ENCODE measurements around the gene RHBDD2.
"Not testable (repeated sequence)": the region's sequence is repeated elsewhere in the genome, so short reads cannot be mapped to it uniquely, and the experiment has no call there.

The RHBDD2 gene

DNA sequence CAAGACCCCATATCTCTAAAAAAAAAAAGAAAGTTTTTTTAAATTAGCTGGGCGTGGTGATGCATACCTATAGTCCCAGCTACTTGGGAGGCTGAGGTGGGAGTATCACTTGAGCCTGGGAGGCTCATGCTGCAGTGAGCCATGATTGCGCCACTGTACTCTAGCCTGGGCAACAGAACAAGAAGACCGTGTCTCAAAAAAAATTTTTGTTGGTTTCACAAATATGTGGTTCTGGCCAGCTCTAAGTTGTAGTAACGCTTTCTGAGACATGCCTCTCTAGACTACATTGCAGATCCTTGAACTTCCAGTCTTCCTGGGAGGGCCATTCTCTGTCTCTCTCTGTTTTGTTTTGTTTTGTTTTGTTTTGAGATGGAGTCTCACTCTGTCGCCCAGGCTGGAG is 24.6 kb upstream of the RHBDD2 start:
- H3K79me2 ChIP-seq (ENCODE audit: low read length) = no peaks in the 10 kb centered on the region
- H3K4me3 ChIP-seq (ENCODE audit: low read length) = no peak overlapping the region
- no peaks in the 10 kb centered on the region for H3K27me3 ChIP-seq (replicated peaks; ENCODE audit: insufficient read depth, low read length)
- H2AFZ ChIP-seq (ENCODE audit: low read length) = no peak overlapping the region
- no peak overlapping the region for H3K9ac ChIP-seq (ENCODE audit: low read length)
- H3K9me3 ChIP-seq (replicated peaks; ENCODE audit: insufficient read depth, low read length) = no peaks in the 10 kb centered on the region
- DNase-seq = no peak
- H4K20me1 ChIP-seq (ENCODE audit: insufficient read depth, low read length) = no peaks in the 10 kb centered on the region
- no peaks in the 10 kb centered on the region for H3K9me2 ChIP-seq (replicated peaks; ENCODE audit: insufficient read depth, low read length)
- TF ChIP-seq EZH2 (optimal IDR thresholded peaks at IDR 0.05; ENCODE audit: low read depth, low read length) (no peak), EZH2phosphoT487 (IDR thresholded peaks at IDR 0.05; ENCODE audit: low read length) (no peak)
- TF ChIP-seq, protein P1, sequence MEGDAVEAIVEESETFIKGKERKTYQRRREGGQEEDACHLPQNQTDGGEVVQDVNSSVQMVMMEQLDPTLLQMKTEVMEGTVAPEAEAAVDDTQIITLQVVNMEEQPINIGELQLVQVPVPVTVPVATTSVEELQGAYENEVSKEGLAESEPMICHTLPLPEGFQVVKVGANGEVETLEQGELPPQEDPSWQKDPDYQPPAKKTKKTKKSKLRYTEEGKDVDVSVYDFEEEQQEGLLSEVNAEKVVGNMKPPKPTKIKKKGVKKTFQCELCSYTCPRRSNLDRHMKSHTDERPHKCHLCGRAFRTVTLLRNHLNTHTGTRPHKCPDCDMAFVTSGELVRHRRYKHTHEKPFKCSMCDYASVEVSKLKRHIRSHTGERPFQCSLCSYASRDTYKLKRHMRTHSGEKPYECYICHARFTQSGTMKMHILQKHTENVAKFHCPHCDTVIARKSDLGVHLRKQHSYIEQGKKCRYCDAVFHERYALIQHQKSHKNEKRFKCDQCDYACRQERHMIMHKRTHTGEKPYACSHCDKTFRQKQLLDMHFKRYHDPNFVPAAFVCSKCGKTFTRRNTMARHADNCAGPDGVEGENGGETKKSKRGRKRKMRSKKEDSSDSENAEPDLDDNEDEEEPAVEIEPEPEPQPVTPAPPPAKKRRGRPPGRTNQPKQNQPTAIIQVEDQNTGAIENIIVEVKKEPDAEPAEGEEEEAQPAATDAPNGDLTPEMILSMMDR (IDR thresholded peaks at IDR 0.05; ENCODE audit: low read length) = no peak
- no peaks in the 10 kb centered on the region for H3K36me3 ChIP-seq (replicated peaks; ENCODE audit: insufficient read depth, low read length)
- H3F3A ChIP-seq (ENCODE audit: insufficient read depth, low read length) = no peaks in the 10 kb centered on the region
- no peak overlapping the region for H3K27ac ChIP-seq (ENCODE audit: low read length)
- no peaks in the 10 kb centered on the region for H3K4me1 ChIP-seq (ENCODE audit: low read length)
- H3K4me2 ChIP-seq (ENCODE audit: low read depth, low read length) = no peak overlapping the region

DNA sequence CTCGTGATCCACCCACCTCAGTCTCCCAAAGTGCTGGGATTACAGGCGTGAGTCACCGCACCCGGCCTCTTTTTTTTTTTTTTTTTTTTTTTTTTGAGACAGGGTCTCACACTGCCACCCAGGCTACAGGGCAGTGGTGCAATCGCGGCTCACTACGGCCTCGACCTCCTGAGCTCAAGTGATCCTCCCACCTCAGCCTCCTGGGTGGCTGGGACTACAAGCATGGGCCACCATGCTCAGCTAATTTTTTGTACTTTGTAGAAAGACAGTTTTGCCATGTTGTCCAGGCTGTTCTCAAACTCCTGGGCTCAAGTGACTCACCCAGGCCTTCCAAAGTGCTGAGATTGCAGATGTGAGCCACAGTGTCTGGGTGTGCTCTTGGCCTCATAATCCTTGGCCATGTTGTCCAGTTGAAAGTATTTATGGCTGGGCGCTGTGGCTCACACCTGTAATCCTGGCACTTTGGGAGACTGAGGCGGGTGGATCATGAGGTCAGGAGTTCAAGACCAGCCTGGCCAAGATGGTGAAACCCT is 24.0 kb upstream of the RHBDD2 start:
- not testable (repeated sequence) for H3K27me3 ChIP-seq (replicated peaks; ENCODE audit: insufficient read depth, low read length); H2AFZ ChIP-seq (ENCODE audit: low read length); H3K36me3 ChIP-seq (replicated peaks; ENCODE audit: insufficient read depth, low read length); H3K27ac ChIP-seq (ENCODE audit: low read length); H3K4me3 ChIP-seq (ENCODE audit: low read length); H4K20me1 ChIP-seq (ENCODE audit: insufficient read depth, low read length); H3K79me2 ChIP-seq (ENCODE audit: low read length); H3K4me2 ChIP-seq (ENCODE audit: low read depth, low read length); H3K9me3 ChIP-seq (replicated peaks; ENCODE audit: insufficient read depth, low read length); DNase-seq; H3K9ac ChIP-seq (ENCODE audit: low read length); H3F3A ChIP-seq (ENCODE audit: insufficient read depth, low read length); H3K9me2 ChIP-seq (replicated peaks; ENCODE audit: insufficient read depth, low read length); H3K4me1 ChIP-seq (ENCODE audit: low read length)

- no peaks in the 10 kb centered on the region for H3K9me3 ChIP-seq (replicated peaks; ENCODE audit: insufficient read depth, low read length)
- no peak overlapping the region for H3K4me3 ChIP-seq (ENCODE audit: low read length)
- H3K27me3 ChIP-seq (replicated peaks; ENCODE audit: insufficient read depth, low read length) = no peaks in the 10 kb centered on the region
- H3K79me2 ChIP-seq (ENCODE audit: low read length) = no peaks in the 10 kb centered on the region
- no peak overlapping the region for H3K9ac ChIP-seq (ENCODE audit: low read length)
- H2AFZ ChIP-seq (ENCODE audit: low read length) = no peak overlapping the region
- no peak for TF ChIP-seq EZH2phosphoT487 (IDR thresholded peaks at IDR 0.05; ENCODE audit: low read length)
- no peak for TF ChIP-seq EZH2 (optimal IDR thresholded peaks at IDR 0.05; ENCODE audit: low read depth, low read length)
- TF ChIP-seq, protein P1 (IDR thresholded peaks at IDR 0.05; ENCODE audit: low read length) = no peak
- DNase-seq = no peak
- H3K36me3 ChIP-seq (replicated peaks; ENCODE audit: insufficient read depth, low read length) = no peaks in the 10 kb centered on the region
- no peaks in the 10 kb centered on the region for H3F3A ChIP-seq (ENCODE audit: insufficient read depth, low read length)
- H3K4me1 ChIP-seq (ENCODE audit: low read length) = no peaks in the 10 kb centered on the region
- H3K9me2 ChIP-seq (replicated peaks; ENCODE audit: insufficient read depth, low read length) = no peaks in the 10 kb centered on the region
- H3K27ac ChIP-seq (ENCODE audit: low read length) = no peak overlapping the region
- no peaks in the 10 kb centered on the region for H4K20me1 ChIP-seq (ENCODE audit: insufficient read depth, low read length)
- no peak overlapping the region for H3K4me2 ChIP-seq (ENCODE audit: low read depth, low read length)
Observed at GRCh38 chr7:75856536-75856935, 22.3 kb upstream of the RHBDD2 start.

GRCh38 chr7:75858410-75858809 is 20.4 kb upstream of the RHBDD2 start:
- Histone ChIP-seq H3K27me3 (replicated peaks; ENCODE audit: insufficient read depth, low read length) (no peaks in the 10 kb centered on the region), H3F3A (ENCODE audit: insufficient read depth, low read length) (no peaks in the 10 kb centered on the region), H4K20me1 (ENCODE audit: insufficient read depth, low read length) (no peaks in the 10 kb centered on the region), H3K4me2 (ENCODE audit: low read depth, low read length) (no peak overlapping the region), H2AFZ (ENCODE audit: low read length) (no peak overlapping the region), H3K79me2 (ENCODE audit: low read length) (no peaks in the 10 kb centered on the region), H3K27ac (ENCODE audit: low read length) (no peak overlapping the region), H3K9me3 (replicated peaks; ENCODE audit: insufficient read depth, low read length) (no peaks in the 10 kb centered on the region), H3K36me3 (replicated peaks; ENCODE audit: insufficient read depth, low read length) (no peaks in the 10 kb centered on the region), H3K9ac (ENCODE audit: low read length) (no peak overlapping the region), H3K9me2 (replicated peaks; ENCODE audit: insufficient read depth, low read length) (no peaks in the 10 kb centered on the region), H3K4me1 (ENCODE audit: low read length) (no peaks in the 10 kb centered on the region), H3K4me3 (ENCODE audit: low read length) (no peak overlapping the region)
- DNase-seq = no peak
- TF ChIP-seq EZH2phosphoT487 (IDR thresholded peaks at IDR 0.05; ENCODE audit: low read length) (no peak), EZH2 (optimal IDR thresholded peaks at IDR 0.05; ENCODE audit: low read depth, low read length) (no peak)
- TF ChIP-seq, protein P1 (IDR thresholded peaks at IDR 0.05; ENCODE audit: low read length) = no peak

Measured in MM.1S (cell line).